Esophagus squamous epithelium (tissue), 4 donors: ENCODE data around the gene COX7A1.
A peak's percentile ranks its signal among the peaks of the same experiment; 100 is the strongest.

ENCODE experiments used
- POLR2A ChIP-seq, 4 donors: fragments of 450-650 bp; IDR thresholded peaks; one replicate each; pipeline ENCODE4 v1.6.1; 2017; ENCODE audit warnings: antibody characterized with exemption in 4 of 4, mild to moderate bottlenecking in 4 of 4, moderate library complexity in 3 of 4
- TF ChIP-seq, protein P1 (sequence below), 6 experiments: fragments of 450-650 bp in 4 of 6; fragments of 200-600 bp in 2 of 6; sonication (generic) in 2 of 6; IDR thresholded peaks; one replicate each; pipeline ENCODE4 v1.5.1; 2016 to 2019; ENCODE audit warnings: antibody characterized with exemption in 6 of 6, mild to moderate bottlenecking in 4 of 6, moderate library complexity in 4 of 6

DNA sequence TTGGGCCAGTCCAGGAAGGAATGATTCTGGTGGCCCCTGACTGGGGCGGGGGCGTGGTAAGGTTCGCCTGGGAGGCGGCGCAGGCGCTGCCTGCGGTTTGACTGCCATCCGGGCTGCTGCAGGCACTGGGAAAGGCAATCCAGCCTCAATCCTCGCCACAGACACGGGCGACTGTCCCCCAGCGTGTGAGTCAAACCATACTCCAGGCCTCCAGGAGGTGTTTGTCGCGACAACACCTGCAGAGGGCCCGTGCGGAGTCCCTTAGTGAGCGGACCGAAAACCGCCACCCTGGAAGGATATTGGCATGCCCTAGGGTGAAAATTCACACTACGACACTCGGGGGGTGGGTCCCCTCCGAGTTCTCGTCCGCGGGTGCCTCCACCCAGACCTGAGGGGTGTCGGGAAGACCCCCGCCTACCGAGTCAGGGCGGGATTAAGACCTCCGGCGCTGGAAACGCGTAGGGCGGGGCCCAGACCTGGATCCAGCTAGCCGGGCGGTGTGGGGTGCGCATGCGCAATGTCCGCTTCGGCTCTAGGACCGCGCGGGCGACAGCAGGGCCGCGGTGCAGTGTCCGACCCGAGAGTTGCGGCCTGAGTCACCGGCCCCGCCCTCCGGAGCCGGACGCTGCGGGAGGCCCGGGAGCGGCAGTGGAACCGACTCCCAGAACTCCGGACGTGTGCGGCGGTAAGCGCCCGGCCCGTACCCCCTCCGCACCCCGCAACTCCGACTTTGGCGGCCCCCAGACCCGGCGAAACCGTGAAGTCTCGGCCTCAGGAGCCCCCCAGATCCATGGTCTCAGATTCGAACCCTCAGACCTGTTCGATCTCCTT is 12.6 kb downstream of the COX7A1 start, which contains the start of gene CAPNS1:
- TF ChIP-seq, protein P1, sequence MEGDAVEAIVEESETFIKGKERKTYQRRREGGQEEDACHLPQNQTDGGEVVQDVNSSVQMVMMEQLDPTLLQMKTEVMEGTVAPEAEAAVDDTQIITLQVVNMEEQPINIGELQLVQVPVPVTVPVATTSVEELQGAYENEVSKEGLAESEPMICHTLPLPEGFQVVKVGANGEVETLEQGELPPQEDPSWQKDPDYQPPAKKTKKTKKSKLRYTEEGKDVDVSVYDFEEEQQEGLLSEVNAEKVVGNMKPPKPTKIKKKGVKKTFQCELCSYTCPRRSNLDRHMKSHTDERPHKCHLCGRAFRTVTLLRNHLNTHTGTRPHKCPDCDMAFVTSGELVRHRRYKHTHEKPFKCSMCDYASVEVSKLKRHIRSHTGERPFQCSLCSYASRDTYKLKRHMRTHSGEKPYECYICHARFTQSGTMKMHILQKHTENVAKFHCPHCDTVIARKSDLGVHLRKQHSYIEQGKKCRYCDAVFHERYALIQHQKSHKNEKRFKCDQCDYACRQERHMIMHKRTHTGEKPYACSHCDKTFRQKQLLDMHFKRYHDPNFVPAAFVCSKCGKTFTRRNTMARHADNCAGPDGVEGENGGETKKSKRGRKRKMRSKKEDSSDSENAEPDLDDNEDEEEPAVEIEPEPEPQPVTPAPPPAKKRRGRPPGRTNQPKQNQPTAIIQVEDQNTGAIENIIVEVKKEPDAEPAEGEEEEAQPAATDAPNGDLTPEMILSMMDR (IDR thresholded peaks at IDR 0.05), result peak in 4 of 6 experiments; percentile 9 to 24 (median 22)
- peak in 3 of 4 donors; percentile 96 to 98 (median 97) for TF ChIP-seq POLR2A (IDR thresholded peaks at IDR 0.05)
